22Rv1 (cell line): ENCODE data around the gene DAAM2.

ENCODE experiments used
- ZFX ChIP-seq: fragments of 450-650 bp; IDR thresholded peaks from 2 replicates; pipeline ENCODE4 v1.6.1; 2017; ENCODE audit warnings: antibody characterized with exemption, borderline replicate concordance
- TF ChIP-seq, protein P1 (sequence below): fragments of 450-650 bp; IDR thresholded peaks from 2 replicates; pipeline ENCODE4 v1.5.1; 2017; ENCODE audit warnings: mild to moderate bottlenecking

DNA sequence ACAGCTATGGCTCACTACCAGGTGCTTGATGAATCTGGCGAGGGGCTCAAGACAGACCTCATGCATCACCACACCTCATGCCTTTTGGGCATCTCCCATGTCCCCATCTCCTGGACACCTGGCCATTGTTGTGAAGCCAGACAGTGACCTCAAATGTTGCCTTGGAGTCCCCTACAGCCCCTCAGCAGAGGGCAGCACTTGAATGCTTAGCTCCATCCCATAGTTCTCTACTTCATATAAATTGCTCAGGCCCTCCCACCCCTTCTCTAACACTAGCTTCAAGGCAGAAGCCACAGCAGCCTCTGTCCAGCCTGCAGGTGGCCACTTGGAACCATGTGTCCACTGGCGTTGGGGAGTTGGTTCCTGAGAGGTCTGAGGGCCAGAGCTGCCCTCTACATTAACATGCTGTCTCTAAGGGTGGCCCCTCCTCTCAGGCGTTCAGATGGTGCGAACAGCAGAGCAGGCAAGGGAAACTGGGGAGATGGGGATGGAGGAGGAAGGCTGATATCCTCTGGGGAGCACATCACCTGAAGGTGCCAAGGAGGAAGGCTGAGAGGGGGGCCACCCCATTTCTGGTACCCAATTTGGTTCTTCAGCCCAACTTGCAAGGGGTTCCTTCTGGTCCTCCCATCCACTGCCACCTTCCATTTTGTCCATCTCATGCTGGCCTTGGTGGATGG lies 110.8 kb downstream of the DAAM2 start:
- TF ChIP-seq, protein P1, sequence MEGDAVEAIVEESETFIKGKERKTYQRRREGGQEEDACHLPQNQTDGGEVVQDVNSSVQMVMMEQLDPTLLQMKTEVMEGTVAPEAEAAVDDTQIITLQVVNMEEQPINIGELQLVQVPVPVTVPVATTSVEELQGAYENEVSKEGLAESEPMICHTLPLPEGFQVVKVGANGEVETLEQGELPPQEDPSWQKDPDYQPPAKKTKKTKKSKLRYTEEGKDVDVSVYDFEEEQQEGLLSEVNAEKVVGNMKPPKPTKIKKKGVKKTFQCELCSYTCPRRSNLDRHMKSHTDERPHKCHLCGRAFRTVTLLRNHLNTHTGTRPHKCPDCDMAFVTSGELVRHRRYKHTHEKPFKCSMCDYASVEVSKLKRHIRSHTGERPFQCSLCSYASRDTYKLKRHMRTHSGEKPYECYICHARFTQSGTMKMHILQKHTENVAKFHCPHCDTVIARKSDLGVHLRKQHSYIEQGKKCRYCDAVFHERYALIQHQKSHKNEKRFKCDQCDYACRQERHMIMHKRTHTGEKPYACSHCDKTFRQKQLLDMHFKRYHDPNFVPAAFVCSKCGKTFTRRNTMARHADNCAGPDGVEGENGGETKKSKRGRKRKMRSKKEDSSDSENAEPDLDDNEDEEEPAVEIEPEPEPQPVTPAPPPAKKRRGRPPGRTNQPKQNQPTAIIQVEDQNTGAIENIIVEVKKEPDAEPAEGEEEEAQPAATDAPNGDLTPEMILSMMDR, result 0 out of 2 replicates have a peak, but pooled peaks have one; percentile 9
- no peak for TF ChIP-seq ZFX
